Effector CD8-positive, alpha-beta T cell (primary cell): ENCODE measurements around the gene LYRM4.

ENCODE experiments used
- DNase-seq: peaks from one replicate; lab custom pipeline; 2025; lab: John Stamatoyannopoulos, UW

LYRM4 gene

DNA sequence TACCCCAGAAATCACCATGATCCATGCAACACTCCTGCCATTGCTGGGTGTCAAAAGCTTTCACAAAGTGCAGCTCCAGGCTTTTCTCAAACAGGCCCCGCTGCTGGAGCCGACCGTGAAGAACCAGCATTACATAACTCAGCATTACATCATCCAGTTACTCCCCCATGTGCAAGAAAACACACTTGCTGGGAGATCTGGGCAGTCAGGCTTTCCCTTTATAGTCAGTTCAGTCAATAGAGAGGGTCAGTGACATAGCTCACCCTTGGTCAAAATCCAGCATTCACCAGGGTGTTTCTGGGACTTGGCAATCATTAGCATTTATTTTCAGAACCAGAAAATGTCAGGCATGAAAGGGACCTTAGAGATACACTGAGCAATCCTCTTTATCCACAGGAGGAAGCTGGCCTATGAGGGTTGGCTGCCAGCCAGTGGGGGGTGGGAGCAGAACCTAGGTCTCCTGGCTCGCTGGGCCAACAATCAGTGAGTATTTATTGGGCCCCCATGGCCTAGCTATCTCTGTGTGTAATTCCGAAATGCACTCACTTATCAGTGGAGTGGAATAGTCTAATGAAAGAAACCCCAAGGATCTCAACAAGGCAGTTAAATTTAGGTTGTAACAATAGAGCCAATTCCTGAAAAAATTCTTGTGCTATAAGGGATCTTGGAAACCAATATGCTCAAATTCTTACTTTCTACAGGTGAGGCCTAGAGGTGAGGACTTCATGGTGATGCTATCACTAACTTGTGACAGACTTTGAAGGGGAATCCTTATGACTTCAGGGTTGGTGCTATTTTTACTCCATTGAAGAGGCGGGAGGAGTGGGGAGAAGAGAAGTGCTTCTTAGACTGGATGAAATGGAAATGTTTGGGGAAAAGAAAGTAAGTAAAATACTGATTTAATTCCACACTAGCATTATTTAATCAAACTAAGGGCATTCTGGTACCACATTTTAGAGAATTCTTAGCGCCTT lies 54.6 kb downstream of the LYRM4 start:
- DNase-seq = no peak

DNA sequence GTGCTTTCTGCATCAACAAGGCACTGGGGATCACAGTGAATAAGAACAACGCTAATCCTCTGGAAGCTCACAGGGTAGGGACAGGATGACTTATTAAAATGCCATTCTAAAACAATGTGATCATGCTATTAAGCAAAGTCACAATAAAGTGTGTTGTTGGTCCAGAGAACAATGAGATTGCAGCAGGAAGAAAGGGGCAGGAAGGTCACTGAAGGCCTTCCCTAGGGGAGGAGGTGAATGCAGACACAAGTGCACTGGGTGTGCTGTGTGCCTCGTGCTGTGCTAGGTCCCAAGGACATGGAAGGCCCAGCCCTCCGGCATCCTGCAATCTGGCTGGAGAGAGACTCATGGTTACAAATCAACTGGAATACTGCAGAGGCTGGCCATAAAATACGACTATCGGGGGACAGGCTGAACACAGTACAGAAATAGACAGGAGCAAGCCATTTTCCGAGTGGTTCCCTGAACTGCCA lies 55.7 kb downstream of the LYRM4 start:
- no peak for DNase-seq

DNA sequence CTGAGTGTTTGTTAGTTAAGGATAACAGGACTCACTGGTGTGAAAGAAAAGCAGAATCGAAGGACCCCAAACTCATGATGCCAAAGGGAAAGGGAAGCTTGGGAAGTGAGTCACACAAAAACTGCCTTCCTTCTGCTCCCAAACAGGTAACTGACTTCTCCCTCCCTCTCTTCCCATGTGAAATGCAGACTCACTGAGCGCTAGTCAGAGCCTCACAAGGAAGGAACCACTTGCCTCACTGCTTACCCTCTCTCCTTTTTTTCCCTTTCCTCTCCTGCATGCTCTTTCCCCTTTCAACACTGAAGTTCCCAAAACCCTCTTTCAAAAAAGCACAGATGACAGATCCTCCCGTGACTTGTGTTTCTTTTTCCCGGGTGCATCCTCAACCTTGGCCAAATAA lies 56.4 kb downstream of the LYRM4 start:
- DNase-seq = no peak

DNA sequence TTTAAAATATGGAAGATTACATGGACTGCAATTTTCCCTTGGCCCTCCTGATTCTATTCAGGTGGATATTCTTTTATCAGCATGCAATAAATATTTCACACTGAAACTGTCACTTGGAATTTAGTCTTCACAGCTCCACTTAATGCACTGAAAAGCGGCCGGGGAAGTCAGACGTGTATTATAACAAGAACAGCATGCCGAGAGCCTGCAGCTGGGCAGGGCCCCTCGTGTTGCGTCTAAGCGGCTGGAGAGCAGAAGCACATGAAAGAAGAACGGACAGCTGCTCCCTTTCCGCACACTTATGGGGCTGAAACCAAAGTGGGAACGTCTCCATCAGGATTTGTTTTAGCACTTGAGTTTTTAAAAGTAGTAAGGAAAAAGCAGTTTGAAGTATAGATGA lies 57.2 kb downstream of the LYRM4 start:
- DNase-seq = no peak

DNA sequence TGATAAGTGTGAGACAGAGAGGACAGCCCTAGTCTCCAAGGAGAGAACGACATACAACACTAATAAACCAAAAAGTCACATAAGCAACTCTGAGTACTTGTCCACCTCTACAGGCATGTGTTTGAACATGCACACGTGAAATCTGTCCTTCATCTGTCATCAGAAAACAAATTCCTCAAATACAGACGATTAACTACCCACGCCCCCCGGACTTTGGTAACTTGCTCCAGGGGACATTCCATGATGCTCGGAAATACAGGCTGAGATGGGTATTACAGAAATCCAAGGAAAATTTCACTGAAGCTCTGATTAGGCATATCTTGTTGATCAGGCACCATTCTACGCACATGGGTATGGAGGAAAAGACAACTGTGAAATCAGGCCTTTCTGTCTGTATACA lies 57.8 kb downstream of the LYRM4 start:
- DNase-seq = no peak

DNA sequence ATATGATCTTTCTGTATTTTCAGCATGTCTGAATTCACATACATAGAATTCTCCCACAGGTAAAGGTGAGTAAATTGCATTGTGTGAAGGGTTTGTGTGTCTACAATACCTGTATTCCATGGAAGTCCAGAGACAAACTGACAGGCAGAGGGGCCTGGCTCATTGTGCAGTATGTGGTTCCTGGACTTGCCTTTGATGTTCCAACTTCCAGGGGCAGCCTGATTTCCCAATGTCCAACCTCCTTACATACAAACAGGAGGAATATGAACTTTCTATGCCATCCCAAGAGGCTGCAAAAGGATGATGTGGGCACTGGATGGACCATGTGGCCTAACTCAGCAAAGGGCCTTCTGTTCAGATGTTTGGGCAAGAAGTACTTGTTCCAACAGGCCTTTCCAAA lies 58.5 kb downstream of the LYRM4 start:
- DNase-seq = no peak

DNA sequence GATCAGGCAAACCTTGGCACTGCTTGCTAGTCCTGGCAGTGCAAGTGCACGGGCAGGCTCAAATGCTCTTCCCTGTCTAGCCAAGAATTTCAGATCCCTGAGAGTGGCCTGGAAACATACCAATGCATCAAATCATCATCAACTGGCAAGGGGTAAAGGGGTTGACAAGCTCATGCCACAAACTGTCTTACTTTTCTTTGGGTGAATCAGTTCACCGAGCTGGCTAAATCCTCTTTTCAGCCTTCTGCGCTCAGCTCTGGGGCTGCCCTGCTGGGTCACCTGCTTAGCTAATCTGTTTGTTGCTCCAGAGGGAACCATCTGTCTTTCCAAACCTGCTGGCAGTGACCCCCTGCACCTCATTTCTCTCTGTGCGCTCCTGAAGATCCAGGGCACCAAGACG lies 59.5 kb downstream of the LYRM4 start:
- no peak for DNase-seq

DNA sequence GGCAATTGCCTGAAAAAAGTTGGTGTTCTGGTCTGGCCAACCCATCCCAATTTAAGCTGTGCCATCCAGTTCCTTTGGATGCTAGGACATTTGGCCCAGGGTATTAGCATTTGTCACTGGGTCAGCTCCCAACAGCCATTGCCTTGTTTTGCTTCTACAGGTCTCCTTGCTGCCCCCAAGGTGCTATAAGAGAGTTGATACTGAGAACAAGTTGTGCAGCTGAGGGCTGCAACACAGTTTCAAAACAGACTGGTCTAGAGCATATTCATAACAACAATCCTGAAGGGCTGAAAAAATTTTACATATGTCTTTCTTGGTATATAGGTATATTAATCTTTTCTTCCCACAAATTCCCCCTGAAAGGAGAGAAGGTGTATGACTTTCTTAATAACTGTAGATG lies 61.0 kb downstream of the LYRM4 start:
- DNase-seq = no peak

DNA sequence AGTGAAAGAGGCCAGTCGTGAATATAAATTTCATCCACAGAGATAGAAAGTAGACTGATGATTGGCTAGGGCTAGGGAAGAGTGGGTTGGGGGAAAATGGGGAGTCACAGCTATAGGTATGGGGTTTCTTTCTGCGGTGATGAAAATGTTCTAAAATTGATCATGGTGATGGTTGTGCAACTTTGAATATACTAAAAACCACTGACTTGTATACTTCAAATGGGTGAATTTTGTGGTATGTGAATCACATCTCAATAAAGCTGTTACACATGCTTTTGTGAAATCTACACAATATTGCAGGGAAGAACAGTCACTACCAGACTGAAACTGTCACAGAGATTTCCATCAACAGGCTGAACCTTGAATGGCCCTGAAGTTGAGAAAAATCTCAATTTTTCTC lies 61.5 kb downstream of the LYRM4 start:
- DNase-seq = no peak

DNA sequence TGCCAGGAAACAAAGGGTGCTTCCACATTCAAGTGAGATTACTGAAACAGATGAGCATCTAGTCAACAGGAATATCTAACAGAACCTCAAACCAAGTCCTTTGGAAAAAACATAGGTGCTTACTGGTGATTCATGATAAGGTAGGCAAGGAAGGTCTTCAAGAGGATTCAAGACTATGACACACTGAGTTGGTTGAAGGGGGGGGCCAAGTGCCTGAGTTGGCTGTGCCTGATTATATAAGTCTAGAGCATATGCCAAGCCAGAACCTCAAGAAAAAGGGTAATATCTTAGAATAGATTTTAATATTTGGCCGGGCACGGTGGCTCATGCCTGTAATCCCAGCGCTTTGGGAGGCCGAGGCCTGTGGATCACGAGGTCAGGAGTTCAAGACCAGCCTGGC lies 63.7 kb downstream of the LYRM4 start:
- no peak for DNase-seq

DNA sequence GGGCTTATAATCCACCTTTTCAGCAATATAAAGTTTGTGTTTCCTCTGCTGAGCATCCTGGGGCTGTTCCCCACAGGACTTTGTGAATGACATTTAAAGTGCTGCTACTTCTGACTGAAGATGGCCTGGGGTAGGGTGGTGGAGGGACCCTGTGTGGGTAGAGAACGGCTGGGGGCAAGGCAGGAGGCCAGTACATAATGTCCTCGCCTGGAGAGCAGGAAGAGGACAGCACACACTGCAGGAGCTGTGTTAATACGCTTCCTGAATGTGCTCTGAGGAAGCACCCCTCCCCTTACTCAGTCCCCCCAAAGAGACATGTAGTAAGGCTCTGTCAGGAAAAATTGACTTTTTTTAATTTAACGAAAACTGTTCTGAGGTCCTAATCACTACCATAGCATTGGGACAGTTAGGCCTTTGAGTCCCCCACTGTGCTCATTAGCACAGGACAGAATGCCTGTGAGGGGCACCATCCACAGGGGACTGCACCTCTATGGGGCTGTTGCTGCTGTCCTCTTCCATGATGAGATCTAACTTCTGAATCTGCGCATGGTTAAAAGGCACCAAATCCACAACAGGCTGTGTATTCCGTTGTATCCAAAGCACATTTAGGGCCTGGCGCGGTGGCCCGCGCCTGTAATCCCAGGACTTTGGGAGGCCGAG lies 68.5 kb downstream of the LYRM4 start:
- DNase-seq = no peak

DNA sequence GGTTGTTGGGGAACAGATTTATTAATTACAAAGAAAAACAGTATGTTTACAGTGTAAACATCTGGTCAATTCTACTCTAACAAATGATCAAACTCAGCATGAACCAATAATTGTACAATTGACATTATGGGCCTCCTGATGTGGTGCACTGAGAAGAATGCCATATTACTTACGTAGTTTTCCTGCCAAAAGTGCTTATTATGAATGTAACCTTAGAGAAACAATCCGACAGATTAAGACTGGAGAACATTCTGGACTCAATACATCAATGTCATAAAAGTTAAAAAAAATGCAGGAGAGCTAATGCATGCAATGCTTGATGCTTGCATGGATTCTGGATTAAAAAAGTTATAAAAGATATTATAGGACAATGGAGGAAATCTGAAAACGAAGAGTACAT lies 69.0 kb downstream of the LYRM4 start:
- no peak for DNase-seq

DNA sequence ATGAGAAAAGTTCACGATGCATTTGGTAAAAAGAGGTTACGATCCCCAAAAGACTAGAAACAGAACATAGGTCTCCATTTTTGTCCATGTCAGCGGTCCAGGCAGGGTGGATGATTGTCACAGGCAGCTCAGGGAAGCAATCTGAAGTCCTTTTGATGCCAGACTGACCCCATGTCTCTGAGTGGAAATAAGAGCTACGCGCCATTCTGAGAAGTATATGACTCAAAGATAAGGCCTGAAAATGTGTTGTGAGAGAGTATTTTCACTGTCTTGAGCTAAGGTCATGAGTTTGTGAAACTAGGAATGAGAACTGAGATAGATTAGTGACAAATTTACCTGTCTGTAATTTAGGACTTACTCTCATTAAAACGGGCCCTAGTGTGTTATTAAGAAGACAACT lies 69.5 kb downstream of the LYRM4 start:
- DNase-seq = no peak

DNA sequence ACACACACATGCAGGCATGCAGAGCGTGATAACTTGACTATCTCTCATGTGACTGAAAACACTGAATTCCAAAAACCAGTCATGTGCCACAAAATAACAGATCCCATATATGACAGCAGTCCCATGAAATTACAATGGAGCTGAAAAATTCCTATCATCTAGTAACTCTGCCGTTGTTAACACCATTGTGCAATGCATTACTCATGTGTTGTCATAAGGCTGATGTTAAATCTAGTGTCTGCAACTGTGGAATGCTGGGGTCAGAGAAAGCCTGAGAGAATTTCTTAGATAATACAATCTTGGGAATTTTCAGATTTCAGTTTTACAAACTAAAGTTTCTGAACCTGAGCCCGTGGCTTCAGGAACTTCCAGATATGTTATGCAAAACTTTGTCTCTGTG lies 70.2 kb downstream of the LYRM4 start:
- DNase-seq = no peak

DNA sequence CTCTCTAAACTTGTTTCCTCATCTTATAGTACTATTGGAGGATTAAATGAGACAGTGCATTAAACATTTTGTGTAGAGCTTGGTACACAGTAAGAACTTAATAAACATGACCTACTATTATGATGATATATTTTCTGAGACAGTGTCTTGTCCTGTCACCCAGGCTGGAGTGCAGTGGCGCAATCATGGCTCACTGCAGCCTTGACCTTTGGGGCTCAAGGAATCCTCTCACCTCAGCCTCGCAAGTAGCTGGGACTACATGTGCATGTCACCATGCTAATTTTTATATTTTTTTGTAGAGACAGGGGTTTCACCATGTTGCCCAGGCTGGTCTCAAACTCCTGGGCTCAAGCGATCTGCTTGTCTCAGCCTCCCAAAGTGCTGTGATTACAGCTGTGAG lies 72.1 kb downstream of the LYRM4 start:
- no peak for DNase-seq

DNA sequence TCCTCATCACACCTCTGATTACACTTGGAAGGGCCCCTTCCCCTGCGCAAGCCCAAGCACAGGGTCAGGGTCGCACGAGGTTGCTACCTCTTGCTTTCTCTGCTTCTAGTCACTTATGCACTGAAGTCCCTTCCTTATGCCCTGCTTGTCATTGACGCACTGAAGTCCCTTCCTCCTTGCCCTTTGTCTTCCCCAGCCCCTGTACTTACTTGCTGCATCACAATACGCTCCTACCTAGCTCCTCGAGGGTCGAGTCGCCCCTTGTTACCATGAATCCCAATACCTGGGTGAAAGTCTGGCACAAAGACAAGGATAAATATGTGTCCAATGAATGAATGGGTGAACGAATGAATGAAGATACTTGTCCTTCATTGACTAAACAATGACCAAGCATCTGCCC lies 75.9 kb downstream of the LYRM4 start:
- no peak for DNase-seq

DNA sequence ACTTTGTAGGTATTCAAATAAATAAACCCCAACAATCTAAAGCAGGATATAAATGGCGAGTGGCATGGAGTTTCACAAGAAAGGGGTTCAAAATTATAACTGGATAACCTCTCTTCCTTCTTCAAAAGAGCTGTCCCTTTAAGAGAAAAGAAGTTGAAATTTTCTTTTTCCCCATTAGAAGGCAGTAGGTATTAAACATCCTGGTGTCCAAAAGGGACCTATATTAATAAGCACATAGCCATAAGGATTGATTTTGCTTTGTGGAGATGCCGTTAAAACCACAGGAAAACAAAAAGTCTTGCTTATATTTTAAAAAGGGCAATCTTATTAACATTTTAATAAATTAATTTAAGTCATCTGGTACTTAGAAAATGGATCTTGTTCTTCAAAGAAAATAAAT lies 76.5 kb downstream of the LYRM4 start:
- DNase-seq = no peak

DNA sequence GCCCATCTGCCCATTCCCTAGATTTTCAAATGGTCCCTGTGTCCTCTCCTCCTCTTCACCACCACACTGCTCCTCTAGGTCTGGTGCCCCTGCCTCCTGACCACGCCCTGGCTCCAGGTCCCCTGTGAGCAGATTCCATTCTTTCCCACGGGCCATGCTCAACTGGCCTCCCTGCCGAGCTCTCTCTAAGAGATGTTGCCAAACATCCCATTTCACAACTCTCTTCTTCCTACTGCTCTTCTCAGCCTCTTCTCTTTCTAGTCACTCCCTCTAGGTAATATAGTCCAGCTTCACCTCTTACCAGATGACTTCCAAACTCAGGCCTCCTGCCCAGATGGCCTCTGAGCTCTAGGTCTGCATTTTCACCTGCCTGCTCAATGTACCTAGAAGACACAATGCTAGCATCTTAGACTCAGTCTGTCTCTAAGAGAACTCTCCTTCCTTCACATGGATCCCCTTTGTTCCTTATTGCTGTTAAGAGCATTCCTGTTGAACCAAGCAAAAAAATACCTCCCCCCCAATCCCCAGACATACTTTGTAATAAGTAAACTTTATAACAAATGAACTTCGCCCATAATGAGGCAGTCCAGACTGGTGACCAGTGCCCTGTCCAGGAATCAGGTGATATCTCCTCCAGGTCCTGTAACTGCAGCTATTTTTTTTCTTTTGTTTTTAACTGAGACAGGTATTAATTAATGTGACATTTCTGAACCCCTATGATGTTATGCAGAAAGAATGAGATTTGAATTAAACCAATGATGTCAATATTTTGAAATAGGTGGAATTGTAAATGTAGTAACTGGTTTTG lies 79.0 kb downstream of the LYRM4 start:
- DNase-seq = no peak

DNA sequence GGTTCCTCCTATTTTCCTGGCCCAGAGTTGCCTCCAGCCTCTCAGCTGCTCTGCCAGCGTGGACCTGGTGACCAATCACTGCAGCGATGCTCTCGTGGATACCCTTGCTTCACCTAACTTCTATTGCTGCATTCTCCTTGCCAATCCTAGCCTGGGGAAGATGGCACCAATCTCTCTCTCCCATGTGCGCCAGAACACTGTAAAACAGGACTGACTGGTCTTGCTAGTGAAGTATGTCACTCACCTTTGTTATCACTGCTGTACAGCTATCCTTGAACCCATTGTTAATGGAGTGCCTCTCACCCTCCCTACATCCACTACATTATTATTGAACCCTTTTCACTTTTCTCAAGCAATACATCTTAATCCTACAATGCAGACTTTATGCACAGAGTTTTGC lies 80.1 kb downstream of the LYRM4 start:
- DNase-seq = no peak

DNA sequence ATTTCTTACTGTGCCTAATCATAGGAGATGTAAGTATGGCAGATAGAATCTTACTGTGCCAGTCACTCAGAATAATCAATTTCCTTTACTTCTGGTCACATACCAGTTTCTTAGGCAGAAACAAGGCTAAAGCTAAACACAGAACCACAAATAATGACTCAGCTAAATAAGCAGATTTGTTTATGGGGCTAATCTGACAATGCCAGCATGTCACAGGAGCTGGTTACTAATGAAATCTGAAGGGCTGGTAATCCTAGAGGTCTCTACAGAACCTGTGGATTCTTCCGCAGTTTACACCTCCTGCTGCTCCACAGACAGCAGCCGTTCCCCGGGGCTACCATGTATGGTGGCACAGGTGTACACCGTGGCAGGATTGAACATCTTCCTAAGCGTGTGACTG lies 80.8 kb downstream of the LYRM4 start:
- no peak for DNase-seq

DNA sequence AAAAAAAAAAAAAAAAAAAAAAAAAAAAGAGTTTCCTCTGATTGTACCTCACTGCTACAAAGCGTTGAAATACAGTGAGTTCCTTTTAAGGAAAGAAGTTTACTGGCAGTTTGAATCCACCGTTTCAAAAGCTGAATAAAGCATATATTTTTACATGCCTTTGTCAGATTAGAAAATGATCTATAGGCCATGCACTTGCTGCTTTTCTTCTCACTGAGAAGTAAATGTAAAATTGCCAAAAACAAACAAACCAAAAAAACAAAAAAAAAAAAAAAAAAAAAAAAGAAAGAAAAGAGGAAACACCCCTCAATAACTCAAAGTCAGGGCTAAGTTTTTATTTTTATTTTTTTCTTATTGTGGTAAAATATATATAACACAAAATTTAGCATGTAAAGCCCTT lies 81.9 kb downstream of the LYRM4 start:
- no peak for DNase-seq

DNA sequence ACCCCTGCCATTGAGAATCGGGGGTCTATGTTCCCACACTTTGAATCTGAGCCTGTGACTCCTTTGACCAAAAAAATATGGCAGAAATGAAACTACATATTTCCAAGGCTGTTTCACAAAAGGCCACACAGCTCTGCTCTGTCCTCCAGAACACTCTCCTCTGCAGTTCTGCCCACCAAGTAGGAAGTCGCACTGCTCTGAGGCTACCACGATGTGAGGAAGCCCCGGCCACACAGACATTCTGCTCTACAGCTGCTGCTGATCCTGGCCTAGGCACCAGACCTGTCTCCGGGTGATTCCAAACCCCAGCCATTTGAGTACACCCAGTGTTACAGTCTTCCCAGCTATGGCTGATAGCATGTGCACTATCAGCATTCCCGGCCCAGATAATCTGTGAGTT lies 85.1 kb downstream of the LYRM4 start:
- DNase-seq = no peak
